ENCODE data around the gene PPFIBP1. TPM values are rescaled to one million over a fixed set of nuclear protein-coding genes. Genes with fewer than 3 reads are reported as not detected.

The PPFIBP1 gene
- total and polyA plus RNA-seq, 2 of the 13 experiments (the other 11 are each of a cell fraction or from before 2014, with no cell fraction given) = 16.2 to 21.8 TPM

DNA sequence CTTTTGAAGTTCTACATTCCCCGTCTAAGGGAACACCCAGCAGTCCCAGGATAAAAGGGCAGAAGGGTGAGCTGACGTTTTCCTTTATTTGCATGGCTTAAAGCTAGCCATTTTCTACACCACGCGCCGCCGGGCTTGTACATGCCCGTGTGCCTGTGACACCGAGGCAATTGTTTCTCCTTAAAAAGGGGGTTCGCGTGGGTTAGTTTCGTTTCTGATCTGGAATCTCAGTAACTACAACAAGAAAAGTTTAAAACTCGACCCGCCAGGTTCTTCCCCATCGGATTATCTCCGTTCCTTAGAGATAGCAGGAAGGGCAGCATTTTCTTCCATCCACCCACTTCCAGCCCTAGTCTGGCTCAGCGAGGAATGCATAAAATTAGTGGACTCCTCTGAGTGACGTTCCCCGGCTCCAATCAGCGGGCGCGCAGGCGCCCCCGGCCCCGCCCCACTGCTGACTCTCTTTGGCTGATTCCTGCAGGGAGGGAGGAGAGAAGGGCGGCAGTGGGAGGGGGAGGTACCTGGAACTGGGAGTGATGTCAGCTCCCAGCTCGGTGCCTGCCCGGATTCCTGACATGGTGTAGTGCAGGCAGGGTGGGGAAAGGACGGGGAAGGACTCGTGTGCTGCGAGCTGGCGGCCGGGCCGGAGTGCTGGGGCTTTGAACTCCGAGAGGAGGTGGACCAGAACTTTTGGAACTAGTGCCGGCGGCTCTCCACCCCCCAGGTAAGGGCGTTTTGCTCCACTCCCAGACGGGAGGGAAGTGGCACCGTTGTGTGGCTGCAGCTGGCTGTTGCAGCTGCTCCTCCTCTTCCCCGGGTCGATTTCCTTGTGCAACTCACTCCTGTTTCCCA is at the start of gene PPFIBP1 (continued):
- peak; percentile 23; the same call in 1 of the 2 replicates for TF ChIP-seq FOSL2 (CRISPR knock-in tag; IDR thresholded peaks at IDR 0.05)
- no peak for TF ChIP-seq PLRG1 (conservative IDR thresholded peaks at IDR 0.05)
- no peak for TF ChIP-seq ZNF33A (CRISPR knock-in tag; IDR thresholded peaks at IDR 0.05; ENCODE audit: borderline replicate concordance)
- no peak for TF ChIP-seq ARHGAP35 (CRISPR knock-in tag; IDR thresholded peaks at IDR 0.05; ENCODE audit: borderline replicate concordance)
- TF ChIP-seq MAFF (IDR thresholded peaks at IDR 0.05; ENCODE audit: low read depth, low read length) = no peak
- TF ChIP-seq TMF1 (CRISPR knock-in tag; IDR thresholded peaks at IDR 0.05; ENCODE audit: low read depth) = no peak
- TF ChIP-seq ISL2 (CRISPR knock-in tag; IDR thresholded peaks at IDR 0.05) = 0 out of 2 replicates have a peak, but pooled peaks have one; percentile 8
- no peak for TF ChIP-seq BCL6 (CRISPR knock-in tag; IDR thresholded peaks at IDR 0.05)
- TF ChIP-seq TRIM24 (CRISPR knock-in tag; IDR thresholded peaks at IDR 0.05) = no peak
- no peak for TF ChIP-seq PPARG (CRISPR knock-in tag; conservative IDR thresholded peaks at IDR 0.05)
- TF ChIP-seq, protein P1, sequence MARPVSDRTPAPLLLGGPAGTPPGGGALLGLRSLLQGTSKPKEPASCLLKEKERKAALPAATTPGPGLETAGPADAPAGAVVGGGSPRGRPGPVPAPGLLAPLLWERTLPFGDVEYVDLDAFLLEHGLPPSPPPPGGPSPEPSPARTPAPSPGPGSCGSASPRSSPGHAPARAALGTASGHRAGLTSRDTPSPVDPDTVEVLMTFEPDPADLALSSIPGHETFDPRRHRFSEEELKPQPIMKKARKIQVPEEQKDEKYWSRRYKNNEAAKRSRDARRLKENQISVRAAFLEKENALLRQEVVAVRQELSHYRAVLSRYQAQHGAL (CRISPR knock-in tag; IDR thresholded peaks at IDR 0.05; ENCODE audit: not compliant biosample characterization) = no peak
- no peak for TF ChIP-seq RBM22 (optimal IDR thresholded peaks at IDR 0.05; ENCODE audit: low read length)
- peak; percentile 34; the same call in 1 of the 2 replicates for TF ChIP-seq ATF7 (IDR thresholded peaks at IDR 0.05)
- TF ChIP-seq ATF7 (CRISPR knock-in tag; IDR thresholded peaks at IDR 0.05) = peak; percentile 72; the same call in 1 of the 2 replicates
- TF ChIP-seq, protein P2, sequence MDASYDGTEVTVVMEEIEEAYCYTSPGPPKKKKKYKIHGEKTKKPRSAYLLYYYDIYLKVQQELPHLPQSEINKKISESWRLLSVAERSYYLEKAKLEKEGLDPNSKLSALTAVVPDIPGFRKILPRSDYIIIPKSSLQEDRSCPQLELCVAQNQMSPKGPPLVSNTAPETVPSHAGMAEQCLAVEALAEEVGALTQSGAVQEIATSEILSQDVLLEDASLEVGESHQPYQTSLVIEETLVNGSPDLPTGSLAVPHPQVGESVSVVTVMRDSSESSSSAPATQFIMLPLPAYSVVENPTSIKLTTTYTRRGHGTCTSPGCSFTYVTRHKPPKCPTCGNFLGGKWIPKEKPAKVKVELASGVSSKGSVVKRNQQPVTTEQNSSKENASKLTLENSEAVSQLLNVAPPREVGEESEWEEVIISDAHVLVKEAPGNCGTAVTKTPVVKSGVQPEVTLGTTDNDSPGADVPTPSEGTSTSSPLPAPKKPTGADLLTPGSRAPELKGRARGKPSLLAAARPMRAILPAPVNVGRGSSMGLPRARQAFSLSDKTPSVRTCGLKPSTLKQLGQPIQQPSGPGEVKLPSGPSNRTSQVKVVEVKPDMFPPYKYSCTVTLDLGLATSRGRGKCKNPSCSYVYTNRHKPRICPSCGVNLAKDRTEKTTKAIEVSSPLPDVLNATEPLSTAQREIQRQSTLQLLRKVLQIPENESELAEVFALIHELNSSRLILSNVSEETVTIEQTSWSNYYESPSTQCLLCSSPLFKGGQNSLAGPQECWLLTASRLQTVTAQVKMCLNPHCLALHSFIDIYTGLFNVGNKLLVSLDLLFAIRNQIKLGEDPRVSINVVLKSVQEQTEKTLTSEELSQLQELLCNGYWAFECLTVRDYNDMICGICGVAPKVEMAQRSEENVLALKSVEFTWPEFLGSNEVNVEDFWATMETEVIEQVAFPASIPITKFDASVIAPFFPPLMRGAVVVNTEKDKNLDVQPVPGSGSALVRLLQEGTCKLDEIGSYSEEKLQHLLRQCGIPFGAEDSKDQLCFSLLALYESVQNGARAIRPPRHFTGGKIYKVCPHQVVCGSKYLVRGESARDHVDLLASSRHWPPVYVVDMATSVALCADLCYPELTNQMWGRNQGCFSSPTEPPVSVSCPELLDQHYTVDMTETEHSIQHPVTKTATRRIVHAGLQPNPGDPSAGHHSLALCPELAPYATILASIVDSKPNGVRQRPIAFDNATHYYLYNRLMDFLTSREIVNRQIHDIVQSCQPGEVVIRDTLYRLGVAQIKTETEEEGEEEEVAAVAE (CRISPR knock-in tag; IDR thresholded peaks at IDR 0.05; ENCODE audit: borderline replicate concordance) = no peak
- TF ChIP-seq ZFP90 (CRISPR knock-in tag; IDR thresholded peaks at IDR 0.05; ENCODE audit: borderline replicate concordance) = no peak
- peak; percentile 55; the same call in 1 of the 2 replicates for TF ChIP-seq ZSCAN20 (CRISPR knock-in tag; IDR thresholded peaks at IDR 0.05; ENCODE audit: borderline replicate concordance)
- no peak for TF ChIP-seq CENPT (CRISPR knock-in tag; IDR thresholded peaks at IDR 0.05; ENCODE audit: low read depth)
- no peak for TF ChIP-seq JDP2 (CRISPR knock-in tag; IDR thresholded peaks at IDR 0.05; ENCODE audit: borderline replicate concordance)
- TF ChIP-seq, protein P3, sequence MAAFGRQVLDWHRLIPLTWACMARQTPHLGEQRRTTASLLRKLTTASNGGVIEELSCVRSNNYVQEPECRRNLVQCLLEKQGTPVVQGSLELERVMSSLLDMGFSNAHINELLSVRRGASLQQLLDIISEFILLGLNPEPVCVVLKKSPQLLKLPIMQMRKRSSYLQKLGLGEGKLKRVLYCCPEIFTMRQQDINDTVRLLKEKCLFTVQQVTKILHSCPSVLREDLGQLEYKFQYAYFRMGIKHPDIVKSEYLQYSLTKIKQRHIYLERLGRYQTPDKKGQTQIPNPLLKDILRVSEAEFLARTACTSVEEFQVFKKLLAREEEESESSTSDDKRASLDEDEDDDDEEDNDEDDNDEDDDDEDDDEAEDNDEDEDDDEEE (CRISPR knock-in tag; IDR thresholded peaks at IDR 0.05) = no peak
- TF ChIP-seq, protein P4, sequence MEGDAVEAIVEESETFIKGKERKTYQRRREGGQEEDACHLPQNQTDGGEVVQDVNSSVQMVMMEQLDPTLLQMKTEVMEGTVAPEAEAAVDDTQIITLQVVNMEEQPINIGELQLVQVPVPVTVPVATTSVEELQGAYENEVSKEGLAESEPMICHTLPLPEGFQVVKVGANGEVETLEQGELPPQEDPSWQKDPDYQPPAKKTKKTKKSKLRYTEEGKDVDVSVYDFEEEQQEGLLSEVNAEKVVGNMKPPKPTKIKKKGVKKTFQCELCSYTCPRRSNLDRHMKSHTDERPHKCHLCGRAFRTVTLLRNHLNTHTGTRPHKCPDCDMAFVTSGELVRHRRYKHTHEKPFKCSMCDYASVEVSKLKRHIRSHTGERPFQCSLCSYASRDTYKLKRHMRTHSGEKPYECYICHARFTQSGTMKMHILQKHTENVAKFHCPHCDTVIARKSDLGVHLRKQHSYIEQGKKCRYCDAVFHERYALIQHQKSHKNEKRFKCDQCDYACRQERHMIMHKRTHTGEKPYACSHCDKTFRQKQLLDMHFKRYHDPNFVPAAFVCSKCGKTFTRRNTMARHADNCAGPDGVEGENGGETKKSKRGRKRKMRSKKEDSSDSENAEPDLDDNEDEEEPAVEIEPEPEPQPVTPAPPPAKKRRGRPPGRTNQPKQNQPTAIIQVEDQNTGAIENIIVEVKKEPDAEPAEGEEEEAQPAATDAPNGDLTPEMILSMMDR (CRISPR knock-in tag; IDR thresholded peaks at IDR 0.05) = peak; percentile 48
- 0 out of 2 replicates have a peak, but pooled peaks have one; percentile 56 for TF ChIP-seq ARNT2 (CRISPR knock-in tag; IDR thresholded peaks at IDR 0.05; ENCODE audit: low read depth)
